ENCODE measurements around the gene RBBP4.

GRCh38 chr1:32701421-32701911, 50.5 kb downstream of the RBBP4 start:
- TF ChIP-seq CTCF (IDR thresholded peaks at IDR 0.05; ENCODE audit: low read depth, low read length) (no peak), MAX (IDR thresholded peaks at IDR 0.05; ENCODE audit: low read depth, low read length) (no peak), POLR2A (IDR thresholded peaks at IDR 0.05; ENCODE audit: extremely low read depth, insufficient read length) (no peak), MYC (IDR thresholded peaks at IDR 0.05; ENCODE audit: low read depth, low read length) (no peak)

All from NB4 (cell line).